Measurements from ENCODE around the gene VPS26C. TPM values are rescaled to one million over a fixed set of nuclear protein-coding genes. Genes with fewer than 3 reads are reported as not detected.

VPS26C gene
- total and polyA plus RNA-seq, 2 of the 13 experiments (the other 11 are each of a cell fraction or from before 2014, with no cell fraction given): 30.3 to 39.7 TPM

DNA sequence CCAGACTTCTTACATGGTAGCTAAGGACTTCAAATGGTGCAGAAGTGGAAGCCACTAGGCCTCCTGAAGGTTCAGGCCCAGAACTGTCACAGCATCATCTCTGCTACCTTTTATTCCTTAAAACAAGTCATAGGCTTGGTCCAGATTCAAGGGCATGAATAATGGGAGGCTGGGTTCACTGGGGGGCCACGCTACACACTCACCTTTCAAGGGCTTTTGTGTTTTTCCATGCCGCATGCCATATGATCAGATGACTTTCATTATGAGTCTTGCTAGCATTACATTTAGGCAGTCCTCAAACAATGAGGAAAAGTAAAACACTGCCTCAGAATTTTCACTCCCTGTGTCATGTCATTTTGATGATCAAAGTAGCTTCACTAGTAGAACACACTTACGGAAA, 83.4 kb downstream of the VPS26C start (continued):
- TF ChIP-seq, protein P1, sequence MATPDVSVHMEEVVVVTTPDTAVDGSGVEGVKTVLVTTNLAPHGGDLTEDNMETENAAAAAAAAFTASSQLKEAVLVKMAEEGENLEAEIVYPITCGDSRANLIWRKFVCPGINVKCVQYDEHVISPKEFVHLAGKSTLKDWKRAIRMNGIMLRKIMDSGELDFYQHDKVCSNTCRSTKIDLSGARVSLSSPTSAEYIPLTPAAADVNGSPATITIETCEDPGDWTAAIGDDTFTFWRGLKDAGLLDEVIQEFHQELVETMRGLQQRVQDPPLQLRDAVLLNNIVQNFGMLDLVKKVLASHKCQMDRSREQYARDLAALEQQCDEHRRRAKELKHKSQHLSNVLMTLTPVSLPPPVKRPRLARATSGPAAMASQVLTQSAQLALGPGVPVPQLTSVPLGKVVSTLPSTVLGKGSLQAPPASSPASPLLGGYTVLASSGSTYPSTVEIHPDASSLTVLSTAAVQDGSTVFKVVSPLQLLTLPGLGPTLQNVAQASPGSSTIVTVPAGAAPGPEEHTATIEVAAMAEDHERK (CRISPR knock-in tag; IDR thresholded peaks at IDR 0.05; ENCODE audit: low read depth): no peak
- TF ChIP-seq SPEN (CRISPR knock-in tag; IDR thresholded peaks at IDR 0.05; ENCODE audit: low read depth): no peak
- TF ChIP-seq HDAC1 (CRISPR knock-in tag; IDR thresholded peaks at IDR 0.05): no peak
- TF ChIP-seq ZFP36L2 (CRISPR knock-in tag; IDR thresholded peaks at IDR 0.05): no peak
- no peak for TF ChIP-seq HOXA7 (CRISPR knock-in tag; IDR thresholded peaks at IDR 0.05)
- no peak for TF ChIP-seq MEF2D (CRISPR knock-in tag; IDR thresholded peaks at IDR 0.05)
- no peak for TF ChIP-seq MAFG (CRISPR knock-in tag; IDR thresholded peaks at IDR 0.05)
- TF ChIP-seq ZNF205 (CRISPR knock-in tag; IDR thresholded peaks at IDR 0.05): no peak
- TF ChIP-seq, protein P2, sequence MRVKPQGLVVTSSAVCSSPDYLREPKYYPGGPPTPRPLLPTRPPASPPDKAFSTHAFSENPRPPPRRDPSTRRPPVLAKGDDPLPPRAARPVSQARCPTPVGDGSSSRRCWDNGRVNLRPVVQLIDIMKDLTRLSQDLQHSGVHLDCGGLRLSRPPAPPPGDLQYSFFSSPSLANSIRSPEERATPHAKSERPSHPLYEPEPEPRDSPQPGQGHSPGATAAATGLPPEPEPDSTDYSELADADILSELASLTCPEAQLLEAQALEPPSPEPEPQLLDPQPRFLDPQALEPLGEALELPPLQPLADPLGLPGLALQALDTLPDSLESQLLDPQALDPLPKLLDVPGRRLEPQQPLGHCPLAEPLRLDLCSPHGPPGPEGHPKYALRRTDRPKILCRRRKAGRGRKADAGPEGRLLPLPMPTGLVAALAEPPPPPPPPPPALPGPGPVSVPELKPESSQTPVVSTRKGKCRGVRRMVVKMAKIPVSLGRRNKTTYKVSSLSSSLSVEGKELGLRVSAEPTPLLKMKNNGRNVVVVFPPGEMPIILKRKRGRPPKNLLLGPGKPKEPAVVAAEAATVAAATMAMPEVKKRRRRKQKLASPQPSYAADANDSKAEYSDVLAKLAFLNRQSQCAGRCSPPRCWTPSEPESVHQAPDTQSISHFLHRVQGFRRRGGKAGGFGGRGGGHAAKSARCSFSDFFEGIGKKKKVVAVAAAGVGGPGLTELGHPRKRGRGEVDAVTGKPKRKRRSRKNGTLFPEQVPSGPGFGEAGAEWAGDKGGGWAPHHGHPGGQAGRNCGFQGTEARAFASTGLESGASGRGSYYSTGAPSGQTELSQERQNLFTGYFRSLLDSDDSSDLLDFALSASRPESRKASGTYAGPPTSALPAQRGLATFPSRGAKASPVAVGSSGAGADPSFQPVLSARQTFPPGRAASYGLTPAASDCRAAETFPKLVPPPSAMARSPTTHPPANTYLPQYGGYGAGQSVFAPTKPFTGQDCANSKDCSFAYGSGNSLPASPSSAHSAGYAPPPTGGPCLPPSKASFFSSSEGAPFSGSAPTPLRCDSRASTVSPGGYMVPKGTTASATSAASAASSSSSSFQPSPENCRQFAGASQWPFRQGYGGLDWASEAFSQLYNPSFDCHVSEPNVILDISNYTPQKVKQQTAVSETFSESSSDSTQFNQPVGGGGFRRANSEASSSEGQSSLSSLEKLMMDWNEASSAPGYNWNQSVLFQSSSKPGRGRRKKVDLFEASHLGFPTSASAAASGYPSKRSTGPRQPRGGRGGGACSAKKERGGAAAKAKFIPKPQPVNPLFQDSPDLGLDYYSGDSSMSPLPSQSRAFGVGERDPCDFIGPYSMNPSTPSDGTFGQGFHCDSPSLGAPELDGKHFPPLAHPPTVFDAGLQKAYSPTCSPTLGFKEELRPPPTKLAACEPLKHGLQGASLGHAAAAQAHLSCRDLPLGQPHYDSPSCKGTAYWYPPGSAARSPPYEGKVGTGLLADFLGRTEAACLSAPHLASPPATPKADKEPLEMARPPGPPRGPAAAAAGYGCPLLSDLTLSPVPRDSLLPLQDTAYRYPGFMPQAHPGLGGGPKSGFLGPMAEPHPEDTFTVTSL (CRISPR knock-in tag; IDR thresholded peaks at IDR 0.05; ENCODE audit: borderline replicate concordance): no peak
- TF ChIP-seq ZNF546 (CRISPR knock-in tag; conservative IDR thresholded peaks at IDR 0.05): no peak
- TF ChIP-seq TBX2 (CRISPR knock-in tag; IDR thresholded peaks at IDR 0.05; ENCODE audit: borderline replicate concordance): no peak
- no peak for TF ChIP-seq ISL2 (CRISPR knock-in tag; IDR thresholded peaks at IDR 0.05)
- TF ChIP-seq ZNF224 (CRISPR knock-in tag; IDR thresholded peaks at IDR 0.05): no peak

Data from HepG2 (cell line).